DOHH2 (cell line): ENCODE results near the gene ZNF282.

Source experiments
- H3F3A ChIP-seq: fragments of 200-600 bp; sonication (generic), shearing (Covaris generic); 2 replicates; pipeline ENCODE4 v1.6.0; 2016; ENCODE audit warnings: antibody characterized with exemption, mild to moderate bottlenecking; ENCODE audit not compliant: control insufficient read depth, insufficient read depth
- H3K27ac ChIP-seq: fragments of 200-600 bp; sonication (generic); 2 replicates; pipeline ENCODE4 v1.5.1; 2014; ENCODE audit warnings: low read depth, mild to moderate bottlenecking, low read length, moderate library complexity
- H3K27me3 ChIP-seq: fragments of 200-600 bp; sonication (generic); 2 replicates; pipeline ENCODE4 v1.6.1; 2014; ENCODE audit warnings: mild to moderate bottlenecking, low read length, mixed read lengths; ENCODE audit not compliant: control insufficient read depth
- H3K36me3 ChIP-seq: fragments of 200-600 bp; sonication (generic); 2 replicates; pipeline ENCODE4 v1.6.1; 2014; ENCODE audit warnings: mild to moderate bottlenecking, low read length, moderate library complexity, mixed read lengths; ENCODE audit not compliant: control insufficient read depth
- H3K4me1 ChIP-seq: fragments of 200-600 bp; sonication (generic); 2 replicates; pipeline ENCODE4 v1.6.1; 2014; ENCODE audit warnings: mild to moderate bottlenecking, low read length, mixed read lengths; ENCODE audit not compliant: control insufficient read depth
- H3K4me2 ChIP-seq: fragments of 200-600 bp; sonication (generic); 2 replicates; pipeline ENCODE4 v1.6.0; 2014; ENCODE audit warnings: mild to moderate bottlenecking, low read length, moderate library complexity
- H3K4me3 ChIP-seq: fragments of 200-600 bp; sonication (generic); 2 replicates; pipeline ENCODE4 v1.5.1; 2014; ENCODE audit warnings: mild to moderate bottlenecking, low read length, mixed read lengths
- H3K79me2 ChIP-seq: fragments of 200-600 bp; sonication (generic); 2 replicates; pipeline ENCODE4 v1.6.1; 2014; ENCODE audit warnings: mild to moderate bottlenecking, low read length, mixed read lengths; ENCODE audit not compliant: control insufficient read depth
- H3K9me2 ChIP-seq: fragments of 200-600 bp; sonication (generic); replicated peaks from 2 replicates; pipeline ENCODE4 v1.6.1; 2014; ENCODE audit warnings: mild to moderate bottlenecking, low read length, mixed read lengths; ENCODE audit not compliant: control insufficient read depth
- H3K9me3 ChIP-seq: fragments of 200-600 bp; sonication (generic); 2 replicates; pipeline ENCODE4 v1.6.1; 2014; ENCODE audit warnings: antibody characterized with exemption, low read length, mixed read lengths; ENCODE audit not compliant: control insufficient read depth, insufficient read depth
- H4K20me1 ChIP-seq: fragments of 200-600 bp; sonication (generic); 2 replicates; pipeline ENCODE4 v1.6.0; 2014; ENCODE audit warnings: low read depth, mild to moderate bottlenecking, antibody characterized with exemption, low read length, moderate library complexity; ENCODE audit not compliant: control insufficient read depth, insufficient read depth
- EZH2phosphoT487 ChIP-seq: fragments of 200-600 bp; sonication (generic); IDR thresholded peaks from 2 replicates; pipeline ENCODE4 v1.6.1; 2017; ENCODE audit warnings: borderline replicate concordance, mild to moderate bottlenecking, antibody characterized with exemption, low read length, moderate library complexity, mixed read lengths
- TF ChIP-seq, protein P1 (sequence below): fragments of 200-600 bp; sonication (generic); IDR thresholded peaks from one replicate; pipeline ENCODE4 v1.5.1; 2014; ENCODE audit warnings: antibody characterized with exemption, mild to moderate bottlenecking, low read depth, low read length; ENCODE audit not compliant: poor library complexity, severe bottlenecking

The ZNF282 gene

DNA sequence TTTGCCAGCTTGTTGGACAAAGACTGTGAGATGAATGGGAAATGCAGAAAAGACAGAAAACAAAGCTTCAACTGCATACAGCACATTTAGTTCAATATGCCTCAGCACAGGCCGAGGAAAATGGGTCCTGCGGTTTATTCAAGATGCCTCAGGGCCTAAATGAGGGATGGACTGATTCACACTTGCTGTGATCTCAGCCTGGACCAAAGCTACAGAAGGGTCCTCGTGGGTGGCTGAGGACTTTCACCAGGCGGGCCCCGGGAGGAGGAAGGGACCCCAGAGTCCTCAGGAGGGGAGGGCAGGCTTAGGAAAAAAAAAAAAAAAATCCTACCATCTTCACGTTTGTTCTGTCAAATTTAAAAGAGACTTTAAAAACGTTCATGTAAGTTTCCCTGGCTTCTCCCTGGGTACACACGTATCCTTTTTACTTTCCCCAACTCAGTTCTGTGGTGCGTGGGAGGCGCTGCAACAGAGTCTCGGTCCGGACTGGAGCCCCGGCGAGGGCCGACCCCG, 66.0 kb downstream of the ZNF282 start:
- no peak overlapping the region for H3K27ac ChIP-seq

GRCh38 chr7:149261829-149262617, 66.7 kb downstream of the ZNF282 start, which contains the start of gene ZNF783:
Gene ZNF783 (plus strand): TSS chr7:149262196. CDS start chr7:149262334, 138 bp downstream.
- peak within 1 kb of the TSS; percentile 90 for H3K4me2 ChIP-seq
- H3K79me2 ChIP-seq = peaks cover 21% of the 10 kb centered on the region
- H3K4me3 ChIP-seq = peak within 1 kb of the TSS; percentile 76
- peaks cover 21% of the 10 kb centered on the region for H3K4me1 ChIP-seq
- H3F3A ChIP-seq = peaks cover 25% of the 10 kb centered on the region
- no peaks in the 10 kb centered on the region; the same call in 1 of the 2 replicates for H4K20me1 ChIP-seq
- H3K27me3 ChIP-seq = no peaks in the 10 kb centered on the region
- H3K36me3 ChIP-seq = peaks cover 25% of the 10 kb centered on the region
- no peaks in the 10 kb centered on the region for H3K9me2 ChIP-seq
- TF ChIP-seq, protein P1, sequence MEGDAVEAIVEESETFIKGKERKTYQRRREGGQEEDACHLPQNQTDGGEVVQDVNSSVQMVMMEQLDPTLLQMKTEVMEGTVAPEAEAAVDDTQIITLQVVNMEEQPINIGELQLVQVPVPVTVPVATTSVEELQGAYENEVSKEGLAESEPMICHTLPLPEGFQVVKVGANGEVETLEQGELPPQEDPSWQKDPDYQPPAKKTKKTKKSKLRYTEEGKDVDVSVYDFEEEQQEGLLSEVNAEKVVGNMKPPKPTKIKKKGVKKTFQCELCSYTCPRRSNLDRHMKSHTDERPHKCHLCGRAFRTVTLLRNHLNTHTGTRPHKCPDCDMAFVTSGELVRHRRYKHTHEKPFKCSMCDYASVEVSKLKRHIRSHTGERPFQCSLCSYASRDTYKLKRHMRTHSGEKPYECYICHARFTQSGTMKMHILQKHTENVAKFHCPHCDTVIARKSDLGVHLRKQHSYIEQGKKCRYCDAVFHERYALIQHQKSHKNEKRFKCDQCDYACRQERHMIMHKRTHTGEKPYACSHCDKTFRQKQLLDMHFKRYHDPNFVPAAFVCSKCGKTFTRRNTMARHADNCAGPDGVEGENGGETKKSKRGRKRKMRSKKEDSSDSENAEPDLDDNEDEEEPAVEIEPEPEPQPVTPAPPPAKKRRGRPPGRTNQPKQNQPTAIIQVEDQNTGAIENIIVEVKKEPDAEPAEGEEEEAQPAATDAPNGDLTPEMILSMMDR = peak; percentile 75
- no peak for TF ChIP-seq EZH2phosphoT487
- no peaks in the 10 kb centered on the region for H3K9me3 ChIP-seq
- H3K27ac ChIP-seq = no peak within 1 kb of the TSS; the same call in 1 of the 2 replicates

More for the DNA sequence above, 66.0 kb downstream of the ZNF282 start:
- H3F3A ChIP-seq = peaks cover 29% of the 10 kb centered on the region
- H3K36me3 ChIP-seq = peaks cover 18% of the 10 kb centered on the region
- no peaks in the 10 kb centered on the region; the same call in 1 of the 2 replicates for H4K20me1 ChIP-seq
- H3K4me3 ChIP-seq = peak overlapping the region; percentile 76
- no peaks in the 10 kb centered on the region for H3K9me2 ChIP-seq
- no peaks in the 10 kb centered on the region for H3K9me3 ChIP-seq
- TF ChIP-seq EZH2phosphoT487 = no peak
- TF ChIP-seq, protein P1 = no peak
- H3K4me1 ChIP-seq = peaks cover 21% of the 10 kb centered on the region
- peaks cover 21% of the 10 kb centered on the region for H3K79me2 ChIP-seq
- H3K27me3 ChIP-seq = no peaks in the 10 kb centered on the region
- peak overlapping the region; percentile 90 for H3K4me2 ChIP-seq

GRCh38 chr7:149266451-149266850, 71.1 kb downstream of the ZNF282 start:
- Histone ChIP-seq H3K4me2 (no peak overlapping the region), H3K4me1 (peaks cover 14% of the 10 kb centered on the region), H3K27me3 (no peaks in the 10 kb centered on the region), H3K4me3 (no peak overlapping the region), H3K27ac (no peak overlapping the region), H3K36me3 (peaks cover 44% of the 10 kb centered on the region), H4K20me1 (no peaks in the 10 kb centered on the region; the same call in 1 of the 2 replicates), H3K9me3 (no peaks in the 10 kb centered on the region), H3F3A (peaks cover 10% of the 10 kb centered on the region; the same call in 1 of the 2 replicates), H3K79me2 (peaks cover 21% of the 10 kb centered on the region), H3K9me2 (no peaks in the 10 kb centered on the region)
- TF ChIP-seq, protein P1 = no peak
- no peak for TF ChIP-seq EZH2phosphoT487
